C4-2B (cell line): Measurements from ENCODE around the gene MYH16.
"Not testable (repeated sequence)": the region's sequence is repeated elsewhere in the genome, so short reads cannot be mapped to it uniquely, and the experiment has no call there.

ENCODE experiments used
- CTCF ChIP-seq: fragments of 450-650 bp; conservative IDR thresholded peaks from 2 replicates; pipeline ENCODE4 v1.5.1; 2017; ENCODE audit warnings: mild to moderate bottlenecking
- ZFX ChIP-seq: fragments of 450-650 bp; IDR thresholded peaks from 2 replicates; pipeline ENCODE4 v1.6.1; 2017

GRCh38 chr7:99358521-99358920, 85.9 kb downstream of the MYH16 start:
- not testable (repeated sequence) for TF ChIP-seq CTCF, ZFX
